Embryonic facial prominence (tissue), 1 donor: ENCODE data around the gene KAZN.
A peak's percentile ranks its signal among the peaks of the same experiment; 100 is the strongest.

Experiments
- DNase-seq: peaks from one replicate; pipeline ENCODE4 v3.0.0-alpha.2; 2016; ENCODE audit errors: extremely low spot score

KAZN gene

GRCh38 chr1:14713077-14713476, 114.6 kb downstream of the KAZN start:
- DNase-seq = no peak

GRCh38 chr1:14715266-14715665, 116.8 kb downstream of the KAZN start:
- DNase-seq = no peak

GRCh38 chr1:14715802-14716201, 117.3 kb downstream of the KAZN start:
- DNase-seq = no peak

GRCh38 chr1:14716474-14716873, 118.0 kb downstream of the KAZN start:
- DNase-seq = no peak

- DNase-seq = no peak
These were observed 120.0 kb downstream of the KAZN start for GRCh38 chr1:14718476-14718875.

- DNase-seq = no peak
These were observed 124.9 kb downstream of the KAZN start for GRCh38 chr1:14723401-14723800.

- DNase-seq = no peak
These were observed 125.8 kb downstream of the KAZN start for GRCh38 chr1:14724246-14724645.

- no peak for DNase-seq
These were observed 126.2 kb downstream of the KAZN start for GRCh38 chr1:14724678-14725077.

- no peak for DNase-seq
These were observed 126.8 kb downstream of the KAZN start for GRCh38 chr1:14725238-14725637.

- no peak for DNase-seq
These were observed 127.2 kb downstream of the KAZN start for GRCh38 chr1:14725695-14726094.

GRCh38 chr1:14726606-14727005, 128.1 kb downstream of the KAZN start:
- DNase-seq = no peak

GRCh38 chr1:14728516-14728915, 130.0 kb downstream of the KAZN start:
- no peak for DNase-seq

GRCh38 chr1:14732728-14733047, 134.2 kb downstream of the KAZN start:
- DNase-seq = no peak

- peak; percentile 15 for DNase-seq
These were observed 134.7 kb downstream of the KAZN start for GRCh38 chr1:14733048-14733778.

GRCh38 chr1:14733779-14734140, 135.3 kb downstream of the KAZN start:
- DNase-seq = no peak

- no peak for DNase-seq
These were observed 137.4 kb downstream of the KAZN start for GRCh38 chr1:14735841-14736240.

- no peak for DNase-seq
These were observed 139.1 kb downstream of the KAZN start for GRCh38 chr1:14737561-14738094.

GRCh38 chr1:14738235-14738634, 139.8 kb downstream of the KAZN start:
- DNase-seq = no peak

- DNase-seq = no peak
These were observed 140.2 kb downstream of the KAZN start for GRCh38 chr1:14738647-14739046.

GRCh38 chr1:14739082-14739832, 140.8 kb downstream of the KAZN start:
- no peak for DNase-seq

GRCh38 chr1:14740016-14740415, 141.5 kb downstream of the KAZN start:
- DNase-seq = no peak

GRCh38 chr1:14741082-14741481, 142.6 kb downstream of the KAZN start:
- DNase-seq = no peak

GRCh38 chr1:14741532-14741931, 143.0 kb downstream of the KAZN start:
- DNase-seq = no peak
